ENCODE results near the gene ERBB4. TPM values are rescaled to one million over a fixed set of nuclear protein-coding genes. Genes with fewer than 3 reads are reported as not detected.

Gene ERBB4
- total RNA-seq, 4 donors from 2014 or later: 5.5 to 21.0 (median 18.3) TPM

DNA sequence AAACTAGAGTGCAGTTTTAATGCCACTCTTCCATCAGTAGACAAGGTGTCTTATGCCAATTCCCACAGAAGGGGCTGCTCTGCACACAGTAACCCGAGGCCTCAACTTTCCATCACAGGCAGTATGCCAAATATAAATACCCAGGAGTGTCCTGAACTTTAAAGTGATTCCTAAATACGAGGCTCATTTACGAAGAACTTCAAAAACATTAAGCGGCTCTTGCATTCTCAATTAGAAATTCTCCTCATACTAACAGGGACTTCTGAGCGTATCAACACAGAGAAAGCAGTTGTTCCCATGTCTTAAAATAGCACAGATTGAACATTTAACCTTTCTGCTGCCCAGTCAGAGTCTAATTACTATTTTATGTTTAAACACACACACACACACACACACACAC is 638.6 kb downstream of the ERBB4 start:
- WGBS, 2 donors: 15 to 17% methylated on average over 5 of the region's 5 CpGs

DNA sequence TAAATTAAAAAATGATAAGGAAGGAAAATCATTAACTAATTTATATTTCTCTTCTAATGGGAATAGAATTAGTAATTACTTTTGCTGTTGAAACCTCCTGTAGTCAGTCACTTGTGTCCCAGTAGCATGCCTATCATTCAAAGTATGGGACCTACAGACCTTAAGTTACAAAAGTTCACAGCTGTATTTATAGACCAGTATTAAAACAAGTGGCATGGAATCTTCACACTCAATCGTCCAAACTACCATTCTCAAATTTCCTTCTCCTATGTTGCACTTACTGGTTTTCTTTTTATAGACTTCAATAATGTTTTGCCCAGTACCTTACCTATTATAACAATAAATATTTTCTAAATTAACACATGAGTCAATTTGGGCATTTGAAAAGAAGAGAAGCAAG is 639.9 kb downstream of the ERBB4 start:
- Histone ChIP-seq H3K4me3 (replicated peaks in 1 of 3) (no peak overlapping the region), H3K27me3 (no peaks in the 10 kb centered on the region), H3K36me3 (no peaks in the 10 kb centered on the region), H3K27ac (no peak overlapping the region), H3K9me3 (no peaks in the 10 kb centered on the region), H3K4me1 (no peaks in the 10 kb centered on the region)
- no peak for DNase-seq
- TF ChIP-seq POLR2A (IDR thresholded peaks at IDR 0.05): no peak
- TF ChIP-seq, protein P1, sequence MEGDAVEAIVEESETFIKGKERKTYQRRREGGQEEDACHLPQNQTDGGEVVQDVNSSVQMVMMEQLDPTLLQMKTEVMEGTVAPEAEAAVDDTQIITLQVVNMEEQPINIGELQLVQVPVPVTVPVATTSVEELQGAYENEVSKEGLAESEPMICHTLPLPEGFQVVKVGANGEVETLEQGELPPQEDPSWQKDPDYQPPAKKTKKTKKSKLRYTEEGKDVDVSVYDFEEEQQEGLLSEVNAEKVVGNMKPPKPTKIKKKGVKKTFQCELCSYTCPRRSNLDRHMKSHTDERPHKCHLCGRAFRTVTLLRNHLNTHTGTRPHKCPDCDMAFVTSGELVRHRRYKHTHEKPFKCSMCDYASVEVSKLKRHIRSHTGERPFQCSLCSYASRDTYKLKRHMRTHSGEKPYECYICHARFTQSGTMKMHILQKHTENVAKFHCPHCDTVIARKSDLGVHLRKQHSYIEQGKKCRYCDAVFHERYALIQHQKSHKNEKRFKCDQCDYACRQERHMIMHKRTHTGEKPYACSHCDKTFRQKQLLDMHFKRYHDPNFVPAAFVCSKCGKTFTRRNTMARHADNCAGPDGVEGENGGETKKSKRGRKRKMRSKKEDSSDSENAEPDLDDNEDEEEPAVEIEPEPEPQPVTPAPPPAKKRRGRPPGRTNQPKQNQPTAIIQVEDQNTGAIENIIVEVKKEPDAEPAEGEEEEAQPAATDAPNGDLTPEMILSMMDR (IDR thresholded peaks at IDR 0.05): no peak
- intact Hi-C loops (cut with DNase I): no loop called here
- WGBS, 2 donors: 61 to 76% methylated on average over 1 of the region's 1 CpG

More for the DNA sequence above, 638.6 kb downstream of the ERBB4 start:
- no peak overlapping the region for H3K4me3 ChIP-seq (replicated peaks in 1 of 3)
- intact Hi-C loops (cut with DNase I): no loop called here
- no peaks in the 10 kb centered on the region for H3K9me3 ChIP-seq
- no peaks in the 10 kb centered on the region for H3K27me3 ChIP-seq
- no peaks in the 10 kb centered on the region for H3K36me3 ChIP-seq
- TF ChIP-seq, protein P1 (IDR thresholded peaks at IDR 0.05): no peak
- no peak for TF ChIP-seq POLR2A (IDR thresholded peaks at IDR 0.05)
- H3K27ac ChIP-seq: no peak overlapping the region
- H3K4me1 ChIP-seq: no peaks in the 10 kb centered on the region
- no peak for DNase-seq

DNA sequence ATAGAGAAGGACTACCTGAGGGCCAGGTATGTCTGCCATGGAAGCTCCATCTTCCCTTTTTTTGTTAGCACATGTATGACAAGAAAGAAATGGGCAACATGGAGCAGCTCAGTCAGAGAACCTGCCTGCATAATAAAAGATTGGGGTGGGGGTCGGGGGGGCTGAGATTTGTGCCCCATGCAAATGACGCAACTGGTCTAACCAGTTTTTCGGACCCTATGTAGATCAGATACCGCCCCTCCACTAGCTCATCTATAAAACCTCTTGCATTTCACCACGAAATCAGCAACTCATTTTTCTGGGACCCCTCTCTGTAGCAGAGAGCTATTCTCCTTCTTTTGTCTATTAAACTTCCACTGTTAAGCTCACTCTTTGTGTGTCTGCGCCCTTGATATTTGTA is 657.2 kb downstream of the ERBB4 start:
- WGBS, 2 donors: 79 to 80% methylated on average over 6 of the region's 6 CpGs
- no peaks in the 10 kb centered on the region for H3K9me3 ChIP-seq
- H3K36me3 ChIP-seq: no peaks in the 10 kb centered on the region
- no peaks in the 10 kb centered on the region for H3K27me3 ChIP-seq
- no peak overlapping the region for H3K27ac ChIP-seq
- H3K4me3 ChIP-seq (replicated peaks in 1 of 3): no peak overlapping the region
- no peak for DNase-seq
- intact Hi-C loops (cut with DNase I): no loop called here
- no peaks in the 10 kb centered on the region for H3K4me1 ChIP-seq
- TF ChIP-seq POLR2A (IDR thresholded peaks at IDR 0.05): no peak
- TF ChIP-seq, protein P1 (IDR thresholded peaks at IDR 0.05): no peak

DNA sequence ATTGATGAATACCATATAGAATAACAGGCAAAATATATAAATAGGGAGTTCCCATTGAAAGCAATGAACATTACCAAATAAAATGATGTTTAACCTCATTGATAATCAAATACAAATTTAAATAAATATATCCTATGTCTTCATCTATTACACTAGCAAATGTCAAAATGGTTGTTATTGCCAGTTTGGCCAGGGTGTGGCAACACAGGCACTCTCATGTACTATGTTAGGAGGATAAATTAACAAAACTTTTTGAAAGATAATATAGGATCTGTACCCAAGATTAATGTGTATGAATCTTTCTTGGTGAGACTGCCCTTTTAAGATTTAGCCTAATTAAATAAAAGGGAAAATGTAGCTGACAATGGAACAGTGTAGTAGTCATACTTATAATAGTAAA is 659.3 kb downstream of the ERBB4 start:
- no peak for DNase-seq
- Histone ChIP-seq H3K36me3 (no peaks in the 10 kb centered on the region), H3K27ac (no peak overlapping the region), H3K4me1 (no peaks in the 10 kb centered on the region), H3K9me3 (no peaks in the 10 kb centered on the region), H3K4me3 (replicated peaks in 1 of 3) (no peak overlapping the region), H3K27me3 (no peaks in the 10 kb centered on the region)
- intact Hi-C loops (cut with DNase I): no loop called here
- no peak for TF ChIP-seq POLR2A (IDR thresholded peaks at IDR 0.05)
- TF ChIP-seq, protein P1 (IDR thresholded peaks at IDR 0.05): peak in 1 of 6 experiments; percentile 18

DNA sequence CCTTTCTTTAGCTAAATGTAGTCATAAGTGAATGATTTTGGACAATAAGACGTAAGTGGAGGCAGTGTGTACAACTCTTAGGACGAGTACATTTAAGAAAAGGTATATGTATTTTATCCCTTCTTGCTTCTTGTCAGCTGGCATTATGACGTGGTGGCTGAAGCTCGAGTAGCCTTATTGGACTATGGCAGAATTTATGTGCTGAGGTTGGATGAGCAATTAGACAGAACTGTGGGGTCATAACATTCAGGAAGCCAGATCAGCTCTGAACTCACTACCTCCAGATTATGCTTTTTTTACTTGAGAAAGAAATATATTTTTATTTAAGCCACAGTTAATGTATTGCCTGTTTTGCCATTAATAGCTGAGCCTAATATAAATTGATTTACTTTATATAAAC is 661.5 kb downstream of the ERBB4 start:
- no peak for DNase-seq
- Histone ChIP-seq H3K9me3 (no peaks in the 10 kb centered on the region), H3K27me3 (no peaks in the 10 kb centered on the region), H3K27ac (no peak overlapping the region), H3K36me3 (no peaks in the 10 kb centered on the region), H3K4me3 (replicated peaks in 1 of 3) (no peak overlapping the region), H3K4me1 (no peaks in the 10 kb centered on the region)
- no peak for TF ChIP-seq POLR2A (IDR thresholded peaks at IDR 0.05)
- TF ChIP-seq, protein P1 (IDR thresholded peaks at IDR 0.05): no peak
- intact Hi-C loops (cut with DNase I): no loop called here
- 87 to 93% methylated on average over 4 of the region's 4 CpGs for WGBS, 2 donors
